GM12801 (cell line): ENCODE data around the gene PRADC1.

Source experiments
- TF ChIP-seq, protein P1 (sequence below): IDR thresholded peaks from one replicate; pipeline ENCODE4 v1.5.1; 2011; ENCODE audit warnings: control low read depth; ENCODE audit not compliant: insufficient read length; ENCODE audit errors: extremely low read depth

Gene PRADC1

DNA sequence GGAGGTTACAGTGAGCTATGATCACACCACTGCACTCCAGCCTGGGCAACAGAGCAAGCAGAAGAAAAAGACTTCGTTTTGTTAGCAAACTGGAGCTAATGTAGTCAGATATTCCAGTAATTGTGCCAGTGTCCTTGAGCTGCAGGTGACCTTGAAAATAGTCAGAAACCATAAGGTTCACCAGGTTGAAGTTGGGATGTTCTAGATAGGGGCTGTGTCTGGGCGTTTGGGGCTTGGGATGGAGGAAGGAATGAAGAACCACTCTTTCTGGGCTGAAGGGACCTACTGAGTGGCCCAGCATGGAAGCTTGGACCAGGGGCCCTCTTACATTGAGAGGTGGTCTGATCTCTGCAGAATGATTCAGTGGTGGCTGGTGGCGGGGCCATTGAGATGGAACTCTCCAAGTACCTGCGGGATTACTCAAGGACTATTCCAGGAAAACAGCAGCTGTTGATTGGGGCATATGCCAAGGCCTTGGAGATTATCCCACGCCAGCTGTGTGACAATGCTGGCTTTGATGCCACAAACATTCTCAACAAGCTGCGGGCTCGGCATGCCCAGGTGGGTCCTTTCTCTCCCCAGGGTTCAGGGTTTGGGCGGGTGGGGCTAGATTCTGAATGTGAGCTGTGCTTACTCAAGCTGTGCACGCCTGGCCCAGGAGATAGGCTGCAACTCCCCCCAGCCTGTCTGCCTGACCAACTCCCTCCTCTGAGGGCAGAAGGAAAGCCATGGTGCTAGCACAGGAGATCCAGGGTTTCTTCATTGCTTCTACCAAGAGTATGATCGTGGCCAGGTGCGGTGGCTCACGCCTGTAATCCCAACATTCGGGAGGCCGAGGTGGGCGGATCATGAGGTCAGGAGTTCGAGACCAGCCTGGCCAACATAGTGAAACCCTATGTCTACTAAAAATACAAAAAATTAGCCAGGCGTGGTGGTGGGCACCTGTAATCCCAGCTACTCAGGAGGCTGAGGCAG is 18.1 kb upstream of the PRADC1 start:
- TF ChIP-seq, protein P1, sequence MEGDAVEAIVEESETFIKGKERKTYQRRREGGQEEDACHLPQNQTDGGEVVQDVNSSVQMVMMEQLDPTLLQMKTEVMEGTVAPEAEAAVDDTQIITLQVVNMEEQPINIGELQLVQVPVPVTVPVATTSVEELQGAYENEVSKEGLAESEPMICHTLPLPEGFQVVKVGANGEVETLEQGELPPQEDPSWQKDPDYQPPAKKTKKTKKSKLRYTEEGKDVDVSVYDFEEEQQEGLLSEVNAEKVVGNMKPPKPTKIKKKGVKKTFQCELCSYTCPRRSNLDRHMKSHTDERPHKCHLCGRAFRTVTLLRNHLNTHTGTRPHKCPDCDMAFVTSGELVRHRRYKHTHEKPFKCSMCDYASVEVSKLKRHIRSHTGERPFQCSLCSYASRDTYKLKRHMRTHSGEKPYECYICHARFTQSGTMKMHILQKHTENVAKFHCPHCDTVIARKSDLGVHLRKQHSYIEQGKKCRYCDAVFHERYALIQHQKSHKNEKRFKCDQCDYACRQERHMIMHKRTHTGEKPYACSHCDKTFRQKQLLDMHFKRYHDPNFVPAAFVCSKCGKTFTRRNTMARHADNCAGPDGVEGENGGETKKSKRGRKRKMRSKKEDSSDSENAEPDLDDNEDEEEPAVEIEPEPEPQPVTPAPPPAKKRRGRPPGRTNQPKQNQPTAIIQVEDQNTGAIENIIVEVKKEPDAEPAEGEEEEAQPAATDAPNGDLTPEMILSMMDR, result no peak

DNA sequence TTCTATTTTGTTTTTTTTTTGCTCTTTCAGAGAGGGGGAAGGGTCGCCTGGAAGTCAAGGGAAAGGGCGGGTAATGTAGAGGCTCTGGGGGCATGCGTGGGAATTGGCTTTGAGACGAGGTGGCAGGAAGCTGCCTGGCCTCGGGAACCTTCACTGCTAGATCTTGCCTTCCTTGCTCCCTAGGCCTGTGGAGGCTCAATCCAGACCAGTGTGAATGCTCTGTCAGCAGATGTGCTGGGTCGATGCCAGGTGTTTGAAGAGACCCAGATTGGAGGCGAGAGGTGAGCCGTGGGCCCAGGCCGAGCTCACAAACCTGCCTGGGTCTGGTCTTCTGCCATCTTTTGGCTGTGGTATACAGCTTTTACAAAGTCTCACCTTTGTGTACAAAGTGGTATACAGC is 16.6 kb upstream of the PRADC1 start:
- TF ChIP-seq, protein P1, result no peak

DNA sequence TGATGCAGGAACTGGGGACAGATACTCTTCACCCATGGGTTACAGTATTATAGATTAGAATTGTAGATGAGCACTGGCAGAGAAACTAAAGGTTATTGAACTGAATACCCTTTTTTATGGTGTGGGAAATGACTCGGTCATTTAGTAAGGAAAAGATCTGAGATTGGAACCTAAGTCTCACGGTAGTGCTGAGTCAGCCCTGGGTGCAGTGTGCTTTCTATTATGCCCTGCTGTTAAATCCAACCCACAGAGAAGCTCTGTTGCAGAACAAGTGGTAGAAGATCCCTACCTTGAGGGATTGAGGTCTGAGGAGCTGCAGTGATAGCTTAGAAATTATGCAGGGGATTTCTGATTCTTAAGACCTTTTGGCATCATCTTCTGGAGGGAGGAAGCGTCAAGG is 13.8 kb upstream of the PRADC1 start:
- TF ChIP-seq, protein P1, result no peak

DNA sequence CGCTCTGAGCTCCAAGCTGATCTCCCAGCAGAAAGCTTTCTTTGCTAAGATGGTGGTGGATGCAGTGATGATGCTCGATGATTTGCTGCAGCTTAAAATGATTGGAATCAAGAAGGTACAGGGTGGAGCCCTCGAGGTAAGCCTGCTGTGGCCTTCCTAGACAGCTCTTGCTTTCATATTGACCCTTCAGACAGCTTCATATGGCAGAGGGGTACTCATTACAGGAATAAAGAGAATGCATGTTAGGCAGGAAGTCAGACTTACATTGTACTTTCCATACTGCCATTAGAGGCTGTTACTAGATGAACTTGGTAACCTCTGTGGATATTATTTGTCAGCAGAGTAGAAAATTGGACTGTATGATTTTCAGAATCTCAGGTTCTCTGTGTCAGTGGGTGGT is 11.5 kb upstream of the PRADC1 start:
- TF ChIP-seq, protein P1, result no peak

DNA sequence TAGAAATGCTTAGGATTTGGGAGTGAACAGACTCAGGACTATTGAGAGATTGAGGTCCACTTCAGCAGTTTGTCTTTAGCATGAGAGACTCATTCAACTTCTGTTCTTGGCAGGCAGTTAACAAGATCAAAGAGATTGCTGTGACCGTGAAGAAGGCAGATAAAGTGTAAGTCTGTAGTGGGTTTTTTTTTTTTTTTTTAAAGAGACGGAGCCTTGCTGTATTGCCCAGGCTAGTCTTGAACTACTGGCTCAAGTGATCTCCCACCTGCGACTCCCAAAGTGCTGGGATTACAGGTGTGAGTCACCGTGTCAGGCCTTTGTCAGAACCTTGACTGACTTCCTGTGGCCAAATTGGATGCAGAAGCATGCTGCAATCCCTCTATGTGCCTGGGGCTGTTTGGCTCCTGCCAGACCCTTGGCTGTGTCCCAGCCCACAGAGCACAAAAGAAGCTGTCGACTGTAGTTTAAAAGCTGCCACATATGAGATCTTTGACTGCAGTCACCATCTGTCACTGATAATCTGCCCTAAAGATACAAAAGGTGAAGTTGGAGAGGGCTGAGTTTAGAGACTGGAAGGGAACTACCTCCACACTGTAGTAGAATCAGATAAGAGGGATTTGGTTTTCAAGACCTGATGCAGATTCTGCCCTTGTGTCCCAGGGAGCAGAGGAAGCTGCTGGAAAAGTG is 11.0 kb upstream of the PRADC1 start:
- TF ChIP-seq, protein P1, result no peak

DNA sequence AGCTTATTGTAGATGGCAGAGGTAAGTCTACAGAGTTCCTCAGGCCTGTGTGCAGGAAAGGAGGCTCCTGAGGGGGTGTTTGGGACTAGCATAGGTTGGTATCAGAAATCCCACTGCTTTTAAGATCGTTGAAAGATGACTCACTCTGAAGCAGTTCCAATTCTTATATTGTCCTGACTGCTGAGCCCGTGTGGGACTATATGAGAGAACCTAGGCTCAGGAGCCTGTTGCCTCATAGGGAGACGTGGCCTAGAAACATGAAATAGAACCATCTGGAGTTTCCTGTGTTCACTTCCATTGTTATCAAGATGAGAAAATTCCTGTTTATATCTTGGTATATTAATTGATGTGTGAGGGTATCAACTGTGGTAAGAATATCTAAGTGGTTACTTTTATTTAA is 6.7 kb upstream of the PRADC1 start:
- TF ChIP-seq, protein P1, result no peak

DNA sequence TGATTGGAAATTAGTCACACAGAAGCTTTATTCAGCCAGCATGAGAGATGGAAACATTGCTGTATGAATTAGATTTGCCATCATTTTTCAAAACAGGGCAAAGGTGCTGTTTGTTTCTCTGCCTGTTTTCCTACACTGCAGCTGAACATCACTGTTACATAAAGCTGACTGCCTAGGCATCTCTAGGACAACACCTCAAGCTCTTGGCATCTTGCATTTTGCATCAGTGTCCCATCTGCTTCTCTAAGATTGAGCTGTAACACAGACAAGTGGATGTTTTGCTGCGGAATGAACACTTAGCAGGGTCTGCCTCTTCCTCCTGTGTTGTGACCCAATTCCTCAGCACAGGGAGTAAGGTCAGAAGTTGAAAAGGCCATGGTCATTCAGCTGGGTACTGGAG is 5.9 kb upstream of the PRADC1 start:
- TF ChIP-seq, protein P1, result no peak
